Measurements from ENCODE around the gene DTNA. TPM values are rescaled to one million over a fixed set of nuclear protein-coding genes. Genes with fewer than 3 reads are reported as not detected.

The DTNA gene
- total and polyA plus RNA-seq, 2 of the 8 experiments (the other 6 are each of a cell fraction or from before 2014, with no cell fraction given), result 30.2 to 32.7 TPM

DNA sequence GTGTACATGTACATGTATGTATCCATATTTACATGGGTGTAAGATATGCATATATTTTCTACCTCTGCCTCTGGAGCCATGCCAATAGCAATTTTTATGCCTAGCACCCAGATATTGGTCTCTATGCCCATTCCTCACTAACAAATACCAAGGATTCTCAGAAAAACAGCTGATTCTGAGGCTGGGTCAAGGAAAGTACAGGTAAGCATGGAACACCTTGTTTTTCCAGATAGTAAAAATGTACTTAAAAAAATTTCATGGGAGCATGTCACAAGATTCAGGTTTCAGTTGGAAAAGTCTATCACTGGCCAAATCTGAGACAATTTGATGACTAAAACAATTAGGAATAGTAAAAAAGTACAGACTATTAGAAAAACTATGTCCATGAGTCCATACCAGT lies 216.6 kb downstream of the DTNA start:
- Histone ChIP-seq H2BK5ac (ENCODE audit: low read depth, low read length) (no peak overlapping the region), H3K18ac (ENCODE audit: extremely low read depth, low read length) (no peak overlapping the region), H4K20me1 (replicated peaks in 1 of 2; ENCODE audit: control insufficient read depth in 1 of 2, insufficient read depth in 2 of 2, low read length in 2 of 2) (no peaks in the 10 kb centered on the region), H2AK5ac (ENCODE audit: low read depth, low read length) (no peak overlapping the region), H3K23me2 (ENCODE audit: low read depth, low read length) (no peaks in the 10 kb centered on the region), H3K27me3 (replicated peaks in 1 of 4; ENCODE audit: control insufficient read depth in 3 of 4, extremely low read depth in 1 of 4, insufficient read depth in 3 of 4, low read length in 3 of 4) (no peaks in the 10 kb centered on the region), H3K4me2 (ENCODE audit: insufficient read depth in 1 of 2, low read depth in 2 of 2, low read length in 2 of 2) (no peak overlapping the region), H3K9me3 (ENCODE audit: insufficient read depth in 2 of 2, low read depth in 1 of 2, low read length in 1 of 2) (no peaks in the 10 kb centered on the region), H3K9ac (replicated peaks in 1 of 4; ENCODE audit: extremely low read depth in 1 of 4, low read depth in 3 of 4, low read length in 3 of 4) (no peak overlapping the region), H3K27ac (ENCODE audit: low read depth, low read length) (no peak overlapping the region), H2BK12ac (ENCODE audit: low read depth, low read length) (no peak overlapping the region), H2BK120ac (replicated peaks; ENCODE audit: low read depth, low read length) (no peak overlapping the region), H3K23ac (ENCODE audit: insufficient read length) (no peak overlapping the region), H3K36me3 (ENCODE audit: control insufficient read depth in 2 of 4, insufficient read depth in 4 of 4, low read length in 3 of 4) (no peaks in the 10 kb centered on the region), H3K79me1 (ENCODE audit: low read depth, low read length) (no peaks in the 10 kb centered on the region), H3K4ac (replicated peaks; ENCODE audit: insufficient read length, low read depth, low read length) (no peak overlapping the region), H2BK20ac (ENCODE audit: low read length) (no peak overlapping the region), H3K4me3 (ENCODE audit: extremely low read depth in 1 of 4, insufficient read depth in 2 of 4, low read depth in 3 of 4, low read length in 4 of 4) (no peak overlapping the region), H2BK15ac (ENCODE audit: low read length) (no peak overlapping the region), H4K8ac (ENCODE audit: extremely low read depth, insufficient read depth, low read length) (no peak overlapping the region), H3K79me2 (ENCODE audit: control insufficient read depth in 1 of 2, insufficient read depth in 2 of 2, low read length in 2 of 2) (no peaks in the 10 kb centered on the region), H3K14ac (ENCODE audit: insufficient read length) (no peak overlapping the region), H2AFZ (ENCODE audit: low read length) (no peak overlapping the region), H3K56ac (replicated peaks; ENCODE audit: insufficient read length, low read depth, low read length) (no peak overlapping the region), H4K91ac (replicated peaks; ENCODE audit: insufficient read length, low read length) (no peak overlapping the region), H3K4me1 (replicated peaks in 1 of 4; ENCODE audit: control insufficient read depth in 3 of 4, insufficient read depth in 4 of 4, low read length in 3 of 4) (0 out of 7 replicates have a peak, but pooled peaks cover 0 to 2% (median 0%) of the 10 kb centered on the region in 4 experiments), H4K5ac (ENCODE audit: insufficient read length, low read depth, low read length) (no peak overlapping the region)
- DNase-seq (ENCODE audit: low read depth in 1 of 2, low spot score in 2 of 2) (no peak), FAIRE-seq (no peak)
- CTCF ChIA-PET (ENCODE audit: partially characterized antibody), result no interaction called here
- POLR2A ChIA-PET (ENCODE audit: partially characterized antibody), result no interaction called here
- TF ChIP-seq SIN3A (conservative IDR thresholded peaks at IDR 0.05 in 1 of 2, IDR thresholded peaks at IDR 0.05 in 1 of 2; ENCODE audit: low read depth in 1 of 2, low read length in 2 of 2), result no peak
- TF ChIP-seq GTF2F1 (IDR thresholded peaks at IDR 0.05; ENCODE audit: borderline replicate concordance, low read depth, low read length), result no peak
- no peak for TF ChIP-seq TEAD4 (IDR thresholded peaks at IDR 0.05; ENCODE audit: low read depth, low read length)
- TF ChIP-seq GABPA (IDR thresholded peaks at IDR 0.05; ENCODE audit: borderline replicate concordance, insufficient read depth, low read length), result no peak
- no peak for TF ChIP-seq CBX5 (IDR thresholded peaks at IDR 0.05; ENCODE audit: low read depth, low read length)
- no peak for TF ChIP-seq POLR2AphosphoS5 (IDR thresholded peaks at IDR 0.05; ENCODE audit: low read depth, low read length)
- no peak for TF ChIP-seq PHF8 (conservative IDR thresholded peaks at IDR 0.05; ENCODE audit: low read depth, low read length)
- no peak for TF ChIP-seq TCF12 (IDR thresholded peaks at IDR 0.05; ENCODE audit: low read depth, low read length)
- no peak for TF ChIP-seq MAFK (IDR thresholded peaks at IDR 0.05; ENCODE audit: low read depth, low read length)
- TF ChIP-seq TAF1 (IDR thresholded peaks at IDR 0.05; ENCODE audit: low read depth, low read length), result no peak
- TF ChIP-seq POLR2A (IDR thresholded peaks at IDR 0.05; ENCODE audit: control extremely low read depth in 1 of 2, low read depth in 2 of 2, low read length in 2 of 2), result no peak
- TF ChIP-seq, protein P1, sequence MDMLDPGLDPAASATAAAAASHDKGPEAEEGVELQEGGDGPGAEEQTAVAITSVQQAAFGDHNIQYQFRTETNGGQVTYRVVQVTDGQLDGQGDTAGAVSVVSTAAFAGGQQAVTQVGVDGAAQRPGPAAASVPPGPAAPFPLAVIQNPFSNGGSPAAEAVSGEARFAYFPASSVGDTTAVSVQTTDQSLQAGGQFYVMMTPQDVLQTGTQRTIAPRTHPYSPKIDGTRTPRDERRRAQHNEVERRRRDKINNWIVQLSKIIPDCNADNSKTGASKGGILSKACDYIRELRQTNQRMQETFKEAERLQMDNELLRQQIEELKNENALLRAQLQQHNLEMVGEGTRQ (IDR thresholded peaks at IDR 0.05; ENCODE audit: low read length), result no peak
- TF ChIP-seq, protein P2, sequence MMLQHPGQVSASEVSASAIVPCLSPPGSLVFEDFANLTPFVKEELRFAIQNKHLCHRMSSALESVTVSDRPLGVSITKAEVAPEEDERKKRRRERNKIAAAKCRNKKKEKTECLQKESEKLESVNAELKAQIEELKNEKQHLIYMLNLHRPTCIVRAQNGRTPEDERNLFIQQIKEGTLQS (IDR thresholded peaks at IDR 0.05; ENCODE audit: insufficient read depth, low read depth, low read length), result no peak
- no peak for TF ChIP-seq BRCA1 (IDR thresholded peaks at IDR 0.05; ENCODE audit: low read depth, low read length)
- no peak for TF ChIP-seq RFX5 (IDR thresholded peaks at IDR 0.05; ENCODE audit: borderline replicate concordance, low read depth, low read length)
